ENCODE results near the gene LSAMP. TPM values are rescaled to one million over a fixed set of nuclear protein-coding genes. Genes with fewer than 3 reads are reported as not detected.

The LSAMP gene
- total and polyA plus RNA-seq, 2 of the 13 experiments (the other 11 are each of a cell fraction or from before 2014, with no cell fraction given): not detected

DNA sequence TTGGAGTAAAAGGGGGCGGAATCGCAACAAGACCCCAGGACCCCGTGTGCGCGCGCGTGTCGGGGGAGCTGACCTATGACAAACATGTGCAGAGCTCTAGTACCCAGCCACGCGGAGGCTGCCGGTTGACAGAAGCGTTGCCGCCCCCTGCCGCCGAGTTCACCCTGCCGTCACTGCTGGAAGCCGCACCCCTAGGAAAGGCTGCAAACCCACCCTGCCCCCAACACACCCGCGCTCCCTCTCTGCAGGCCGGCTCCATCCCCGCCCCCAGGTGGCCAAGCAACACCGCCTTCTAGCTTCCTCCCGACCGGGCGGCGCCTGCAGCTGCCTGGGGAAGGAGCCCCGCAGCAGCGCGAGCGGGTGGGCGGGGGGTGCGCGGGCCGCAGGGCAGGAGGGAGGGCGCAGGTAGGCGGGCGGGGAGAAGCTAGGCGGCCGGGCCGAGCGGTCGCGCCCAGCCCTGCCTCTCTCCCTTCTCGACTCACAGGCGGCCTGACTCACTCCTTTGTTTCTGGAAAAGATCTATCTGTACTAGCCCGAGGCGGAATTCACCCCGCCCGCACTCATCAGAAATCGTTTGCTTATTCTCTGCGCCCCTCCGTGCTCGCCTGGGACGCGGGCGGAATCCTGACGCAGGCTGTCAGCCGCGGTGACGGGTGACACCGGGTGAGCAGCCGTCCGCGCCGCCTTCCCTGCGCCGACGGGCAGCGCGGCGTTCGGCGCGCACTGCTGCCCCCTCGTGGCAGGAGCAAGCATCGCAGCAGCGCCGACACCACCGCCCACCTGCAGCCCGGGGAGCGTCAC is 661.1 kb downstream of the LSAMP start (continued):
- TF ChIP-seq, protein P1, sequence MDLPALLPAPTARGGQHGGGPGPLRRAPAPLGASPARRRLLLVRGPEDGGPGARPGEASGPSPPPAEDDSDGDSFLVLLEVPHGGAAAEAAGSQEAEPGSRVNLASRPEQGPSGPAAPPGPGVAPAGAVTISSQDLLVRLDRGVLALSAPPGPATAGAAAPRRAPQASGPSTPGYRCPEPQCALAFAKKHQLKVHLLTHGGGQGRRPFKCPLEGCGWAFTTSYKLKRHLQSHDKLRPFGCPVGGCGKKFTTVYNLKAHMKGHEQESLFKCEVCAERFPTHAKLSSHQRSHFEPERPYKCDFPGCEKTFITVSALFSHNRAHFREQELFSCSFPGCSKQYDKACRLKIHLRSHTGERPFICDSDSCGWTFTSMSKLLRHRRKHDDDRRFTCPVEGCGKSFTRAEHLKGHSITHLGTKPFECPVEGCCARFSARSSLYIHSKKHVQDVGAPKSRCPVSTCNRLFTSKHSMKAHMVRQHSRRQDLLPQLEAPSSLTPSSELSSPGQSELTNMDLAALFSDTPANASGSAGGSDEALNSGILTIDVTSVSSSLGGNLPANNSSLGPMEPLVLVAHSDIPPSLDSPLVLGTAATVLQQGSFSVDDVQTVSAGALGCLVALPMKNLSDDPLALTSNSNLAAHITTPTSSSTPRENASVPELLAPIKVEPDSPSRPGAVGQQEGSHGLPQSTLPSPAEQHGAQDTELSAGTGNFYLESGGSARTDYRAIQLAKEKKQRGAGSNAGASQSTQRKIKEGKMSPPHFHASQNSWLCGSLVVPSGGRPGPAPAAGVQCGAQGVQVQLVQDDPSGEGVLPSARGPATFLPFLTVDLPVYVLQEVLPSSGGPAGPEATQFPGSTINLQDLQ (CRISPR knock-in tag; IDR thresholded peaks at IDR 0.05): no peak
- peak; percentile 81 for TF ChIP-seq KMT2B (CRISPR knock-in tag; IDR thresholded peaks at IDR 0.05)
- no peak for TF ChIP-seq LCORL (IDR thresholded peaks at IDR 0.05)
- TF ChIP-seq LCORL (CRISPR knock-in tag; IDR thresholded peaks at IDR 0.05): no peak
- TF ChIP-seq ZNF230 (CRISPR knock-in tag; IDR thresholded peaks at IDR 0.05): peak; percentile 66; the same call in 1 of the 2 replicates
- peak; percentile 34; the same call in 1 of the 2 replicates for TF ChIP-seq ZNF878 (CRISPR knock-in tag; IDR thresholded peaks at IDR 0.05)
- TF ChIP-seq MEF2D (CRISPR knock-in tag; IDR thresholded peaks at IDR 0.05): 0 out of 2 replicates have a peak, but pooled peaks have one; percentile 30
- no peak for TF ChIP-seq ZNF839 (CRISPR knock-in tag; IDR thresholded peaks at IDR 0.05; ENCODE audit: borderline replicate concordance)
- TF ChIP-seq PAF1 (CRISPR knock-in tag; IDR thresholded peaks at IDR 0.05): no peak
- no peak for TF ChIP-seq FLYWCH1 (CRISPR knock-in tag; IDR thresholded peaks at IDR 0.05)
- peak; percentile 47; the same call in 1 of the 2 replicates for TF ChIP-seq ZNF782 (CRISPR knock-in tag; IDR thresholded peaks at IDR 0.05; ENCODE audit: borderline replicate concordance)
- no peak for TF ChIP-seq ZNF30 (CRISPR knock-in tag; IDR thresholded peaks at IDR 0.05)
- no peak for TF ChIP-seq ZNF841 (CRISPR knock-in tag; IDR thresholded peaks at IDR 0.05; ENCODE audit: borderline replicate concordance)
- TF ChIP-seq ZNF138 (CRISPR knock-in tag; IDR thresholded peaks at IDR 0.05; ENCODE audit: low read depth): no peak
- 0 out of 2 replicates have a peak, but pooled peaks have one; percentile 55 for TF ChIP-seq ZNF180 (CRISPR knock-in tag; IDR thresholded peaks at IDR 0.05; ENCODE audit: borderline replicate concordance, low read depth)
- TF ChIP-seq ZNF557 (CRISPR knock-in tag; IDR thresholded peaks at IDR 0.05): no peak
- TF ChIP-seq MLLT10 (CRISPR knock-in tag; IDR thresholded peaks at IDR 0.05): no peak
- TF ChIP-seq GLI4 (CRISPR knock-in tag; IDR thresholded peaks at IDR 0.05; ENCODE audit: borderline replicate concordance): no peak
- no peak for TF ChIP-seq ATAD3A (CRISPR knock-in tag; IDR thresholded peaks at IDR 0.05)
- TF ChIP-seq, protein P2, sequence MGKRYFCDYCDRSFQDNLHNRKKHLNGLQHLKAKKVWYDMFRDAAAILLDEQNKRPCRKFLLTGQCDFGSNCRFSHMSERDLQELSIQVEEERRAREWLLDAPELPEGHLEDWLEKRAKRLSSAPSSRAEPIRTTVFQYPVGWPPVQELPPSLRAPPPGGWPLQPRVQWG (CRISPR knock-in tag; IDR thresholded peaks at IDR 0.05; ENCODE audit: borderline replicate concordance, low read depth): no peak
- TF ChIP-seq, protein P3, sequence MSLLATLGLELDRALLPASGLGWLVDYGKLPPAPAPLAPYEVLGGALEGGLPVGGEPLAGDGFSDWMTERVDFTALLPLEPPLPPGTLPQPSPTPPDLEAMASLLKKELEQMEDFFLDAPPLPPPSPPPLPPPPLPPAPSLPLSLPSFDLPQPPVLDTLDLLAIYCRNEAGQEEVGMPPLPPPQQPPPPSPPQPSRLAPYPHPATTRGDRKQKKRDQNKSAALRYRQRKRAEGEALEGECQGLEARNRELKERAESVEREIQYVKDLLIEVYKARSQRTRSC (CRISPR knock-in tag; IDR thresholded peaks at IDR 0.05; ENCODE audit: low read depth): no peak
- no peak for TF ChIP-seq TCF7 (IDR thresholded peaks at IDR 0.05; ENCODE audit: low read depth)
- TF ChIP-seq, protein P4, sequence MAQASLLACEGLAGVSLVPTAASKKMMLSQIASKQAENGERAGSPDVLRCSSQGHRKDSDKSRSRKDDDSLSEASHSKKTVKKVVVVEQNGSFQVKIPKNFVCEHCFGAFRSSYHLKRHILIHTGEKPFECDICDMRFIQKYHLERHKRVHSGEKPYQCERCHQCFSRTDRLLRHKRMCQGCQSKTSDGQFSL (CRISPR knock-in tag; IDR thresholded peaks at IDR 0.05): peak; percentile 62; the same call in 1 of the 2 replicates
- no peak; the same call in 1 of the 2 replicates for TF ChIP-seq RFXANK (CRISPR knock-in tag; IDR thresholded peaks at IDR 0.05)
- TF ChIP-seq ZNF10 (CRISPR knock-in tag; IDR thresholded peaks at IDR 0.05; ENCODE audit: borderline replicate concordance, low read depth): no peak
- peak; percentile 74; the same call in 1 of the 2 replicates for TF ChIP-seq CBX5 (CRISPR knock-in tag; IDR thresholded peaks at IDR 0.05; ENCODE audit: borderline replicate concordance)
- no peak; the same call in 1 of the 2 replicates for TF ChIP-seq SP2 (CRISPR knock-in tag; IDR thresholded peaks at IDR 0.05)
- peak; percentile 49; the same call in 1 of the 2 replicates for TF ChIP-seq ZNF350 (CRISPR knock-in tag; IDR thresholded peaks at IDR 0.05; ENCODE audit: borderline replicate concordance, low read depth)

Data from HepG2 (cell line).